DMS 273 treated with DMSO at 0.1 percent for 48 hours (cell line): ENCODE data around the gene TMEM47.

ENCODE experiments used
- DNase-seq: peaks from one replicate; lab custom pipeline; 2025; lab: John Stamatoyannopoulos, UW

The TMEM47 gene

GRCh38 chrX:34585561-34585960 lies 71.5 kb downstream of the TMEM47 start:
- no peak for DNase-seq

- DNase-seq, result no peak
These were observed 72.3 kb downstream of the TMEM47 start for GRCh38 chrX:34584781-34585180.

- no peak for DNase-seq
These were observed 77.0 kb downstream of the TMEM47 start for GRCh38 chrX:34580069-34580468.

GRCh38 chrX:34578237-34578636 lies 78.8 kb downstream of the TMEM47 start:
- DNase-seq, result peak; percentile 1
